Measurements from ENCODE around the gene BFAR.
A peak's percentile ranks its signal among the peaks of the same experiment; 100 is the strongest.
"Not testable (repeated sequence)": the region's sequence is repeated elsewhere in the genome, so short reads cannot be mapped to it uniquely, and the experiment has no call there.

Gene BFAR

GRCh38 chr16:14632693-14633569, at the start of gene BFAR:
TSS of gene BFAR (plus strand) at chr16:14632951. CDS start at chr16:14644347, 11,396 bp downstream.
- DNase-seq = peak; percentile 99

DNA sequence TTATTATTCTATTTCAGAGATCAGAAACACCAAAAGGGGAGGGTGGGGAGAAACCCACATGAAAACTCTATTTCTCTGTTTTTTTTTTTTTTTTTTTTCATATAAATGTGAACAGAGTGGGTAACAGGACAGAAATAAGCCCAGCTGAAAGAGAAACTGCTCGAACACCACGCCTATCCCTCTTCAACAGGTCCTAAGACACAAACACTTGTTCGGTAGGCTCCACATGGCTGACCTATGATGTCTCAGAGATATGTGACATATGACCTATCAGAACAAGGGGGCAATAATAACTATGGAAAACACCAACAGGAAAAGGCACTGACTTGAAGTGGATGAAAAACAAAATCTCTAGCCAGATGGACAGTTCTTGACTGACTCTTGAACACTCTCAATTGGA, 47.5 kb upstream of the BFAR start:
- no peak for DNase-seq

GRCh38 chr16:14586637-14587305, 46.0 kb upstream of the BFAR start:
- DNase-seq = no peak

DNA sequence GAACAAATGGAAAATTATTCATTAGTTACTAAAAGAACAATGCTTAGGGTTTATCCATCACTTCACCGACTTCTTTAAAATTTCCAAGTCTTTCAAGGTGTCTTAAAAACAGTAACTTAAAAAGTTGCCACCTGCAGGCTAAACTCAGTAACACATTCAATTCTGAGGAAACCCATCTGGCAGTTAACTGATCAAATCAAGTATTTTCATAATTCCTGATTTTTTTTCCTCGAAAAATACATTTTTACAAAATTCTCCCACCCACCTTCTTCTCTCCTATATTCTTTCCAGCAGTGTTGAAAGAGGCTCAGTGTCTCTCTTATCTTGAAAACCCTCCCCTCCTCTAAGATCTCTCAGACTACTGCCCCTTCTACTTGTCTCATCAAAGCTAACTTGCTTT, 32.6 kb upstream of the BFAR start:
- DNase-seq = no peak

- DNase-seq = no peak
Observed at GRCh38 chr16:14602443-14602963, 30.2 kb upstream of the BFAR start.

GRCh38 chr16:14606102-14606501, 26.6 kb upstream of the BFAR start:
- no peak for DNase-seq

DNA sequence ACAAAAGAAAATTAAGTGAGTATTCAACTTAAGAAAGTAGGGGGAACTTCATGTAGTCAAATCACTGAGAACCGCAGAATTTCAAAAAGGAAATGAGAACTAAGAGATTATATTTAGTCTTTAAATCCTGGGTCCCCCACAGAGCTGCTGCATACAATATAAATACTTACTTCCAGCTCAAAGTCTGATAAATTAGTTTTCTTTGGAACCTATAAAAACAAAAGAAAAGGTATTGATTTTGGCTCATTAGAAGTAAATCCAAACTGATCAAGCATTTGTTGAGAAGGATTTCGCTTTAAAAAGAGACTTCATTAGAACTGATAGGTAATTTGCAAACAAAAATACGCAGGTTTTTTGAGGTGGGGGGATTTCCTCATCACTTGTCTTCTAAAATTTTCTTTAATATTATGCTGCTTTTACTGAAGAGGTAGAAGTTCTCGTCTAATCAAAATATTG, 24.6 kb upstream of the BFAR start:
- no peak for DNase-seq

DNA sequence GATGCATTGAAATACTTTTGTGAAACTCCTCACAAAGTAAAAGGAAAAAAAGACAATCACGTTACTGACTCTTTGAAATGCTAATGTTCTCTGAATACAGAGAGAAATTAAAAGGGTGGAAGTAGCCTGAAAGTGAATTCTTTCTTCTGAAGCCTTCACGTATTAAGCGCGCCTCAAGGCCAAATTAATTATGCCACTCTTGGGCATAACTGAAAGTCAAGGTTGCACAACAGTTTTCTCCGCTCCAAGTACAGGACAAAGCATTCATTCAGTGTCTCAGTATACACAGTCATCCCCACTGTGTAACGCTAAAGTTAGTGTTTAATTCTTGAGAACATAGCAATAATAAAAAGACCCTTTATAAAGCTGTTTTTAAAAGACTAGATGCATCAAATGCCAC, 24.1 kb upstream of the BFAR start:
- no peak for DNase-seq

- no peak for DNase-seq
Observed at GRCh38 chr16:14609716-14610115, 23.0 kb upstream of the BFAR start.

- DNase-seq = no peak
Observed at GRCh38 chr16:14611660-14612059, 21.1 kb upstream of the BFAR start.

DNA sequence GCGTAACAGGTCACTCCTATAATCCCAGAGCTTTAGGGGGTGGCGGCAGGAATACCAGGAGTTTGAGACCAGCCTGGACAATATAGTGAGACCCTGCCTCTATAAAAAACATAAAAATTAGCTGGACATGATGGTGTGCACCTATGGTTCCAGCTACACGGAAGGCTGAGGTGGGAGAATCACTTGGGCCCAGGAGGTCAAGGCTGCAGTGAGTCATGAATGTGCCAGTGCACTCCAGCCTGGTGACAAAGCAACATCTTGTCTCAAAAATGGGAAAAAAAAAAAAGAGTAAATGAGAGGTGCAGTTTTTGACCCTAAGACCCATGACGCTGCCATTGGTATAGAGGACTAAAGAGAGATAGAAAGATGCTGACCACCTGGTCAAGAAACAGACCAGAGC, 18.8 kb upstream of the BFAR start:
- DNase-seq = no peak

DNA sequence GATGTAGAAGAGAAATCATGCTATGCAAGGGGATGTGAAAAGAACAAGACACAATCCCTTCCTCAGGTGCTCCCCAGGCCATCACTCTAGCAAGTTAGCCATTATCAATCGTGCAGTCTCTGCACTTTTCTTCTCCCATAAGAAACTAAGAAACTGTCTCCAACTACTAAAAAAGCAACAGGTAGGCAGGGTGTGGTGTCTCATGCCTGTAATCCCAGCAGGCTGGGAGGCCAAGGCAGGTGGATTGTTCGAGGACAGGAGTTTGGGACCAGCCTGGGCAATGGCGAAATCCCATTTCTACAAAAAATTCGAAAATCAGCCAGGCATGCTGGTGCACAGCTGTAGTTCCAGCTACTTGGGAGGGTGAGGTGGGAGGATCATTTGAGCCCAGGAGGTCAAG, 16.5 kb upstream of the BFAR start:
- no peak for DNase-seq

- no peak for DNase-seq
Observed at GRCh38 chr16:14618566-14618965, 14.2 kb upstream of the BFAR start.

GRCh38 chr16:14627078-14627477, 5.7 kb upstream of the BFAR start:
- no peak for DNase-seq

DNA sequence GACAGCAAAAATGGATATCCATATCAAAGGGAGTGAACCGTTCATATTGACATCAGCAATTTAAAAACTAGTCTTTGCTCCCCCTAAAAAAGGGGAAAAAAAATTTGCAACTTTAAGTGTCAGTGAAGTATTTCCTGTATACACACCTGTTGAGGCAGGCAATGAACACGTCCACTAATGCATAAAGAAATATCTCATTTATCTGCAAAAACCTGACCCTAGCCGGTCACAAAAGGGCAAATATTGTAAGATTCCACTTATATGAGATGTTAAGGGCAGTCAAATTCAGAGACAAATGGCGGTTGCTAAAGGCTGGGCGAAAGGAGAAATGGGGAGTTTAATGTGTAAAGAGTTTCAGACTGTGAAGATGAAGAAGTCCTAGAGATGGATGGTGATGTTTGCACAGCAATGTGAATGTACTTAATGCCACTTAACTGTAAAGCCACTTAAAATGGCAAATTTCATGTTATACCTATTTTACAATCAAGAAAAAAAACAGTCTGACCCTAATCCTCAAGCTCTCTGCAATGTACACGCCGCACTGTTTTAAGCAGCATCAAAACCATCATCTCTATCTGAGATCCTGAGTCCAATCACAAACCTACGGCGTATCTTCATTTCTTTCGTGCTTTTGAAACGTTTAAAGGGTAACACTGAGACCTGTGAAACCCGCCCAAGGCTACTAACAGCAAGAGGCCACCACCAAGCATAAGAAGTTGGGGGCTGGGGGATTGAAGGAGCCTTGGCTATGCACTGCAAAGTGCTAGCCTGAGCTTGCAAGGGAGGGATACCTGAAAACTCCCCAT, 3.7 kb upstream of the BFAR start:
- no peak for DNase-seq

DNA sequence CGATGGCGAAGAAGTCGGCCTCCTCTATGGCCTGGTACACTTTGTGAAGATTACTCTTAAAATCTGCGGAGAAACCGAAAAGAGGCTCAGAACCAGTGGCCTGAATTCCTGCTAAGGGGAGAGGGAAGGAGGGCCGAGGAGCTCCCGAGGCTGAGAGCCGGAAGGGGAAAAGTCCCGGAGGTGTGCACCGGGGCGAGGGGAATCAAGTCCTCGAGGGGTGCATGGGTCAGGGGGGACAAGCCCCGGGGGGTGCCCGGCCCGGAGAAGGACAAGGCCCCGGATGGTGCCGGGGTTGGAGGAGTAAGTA, 3.2 kb upstream of the BFAR start:
- DNase-seq = no peak

GRCh38 chr16:14629919-14630619, 2.7 kb upstream of the BFAR start, which contains the start of gene PARN:
TSS of gene PARN (minus strand) at chr16:14630260. CDS start at chr16:14630125, 135 bp downstream.
- DNase-seq = peak; percentile 98

DNA sequence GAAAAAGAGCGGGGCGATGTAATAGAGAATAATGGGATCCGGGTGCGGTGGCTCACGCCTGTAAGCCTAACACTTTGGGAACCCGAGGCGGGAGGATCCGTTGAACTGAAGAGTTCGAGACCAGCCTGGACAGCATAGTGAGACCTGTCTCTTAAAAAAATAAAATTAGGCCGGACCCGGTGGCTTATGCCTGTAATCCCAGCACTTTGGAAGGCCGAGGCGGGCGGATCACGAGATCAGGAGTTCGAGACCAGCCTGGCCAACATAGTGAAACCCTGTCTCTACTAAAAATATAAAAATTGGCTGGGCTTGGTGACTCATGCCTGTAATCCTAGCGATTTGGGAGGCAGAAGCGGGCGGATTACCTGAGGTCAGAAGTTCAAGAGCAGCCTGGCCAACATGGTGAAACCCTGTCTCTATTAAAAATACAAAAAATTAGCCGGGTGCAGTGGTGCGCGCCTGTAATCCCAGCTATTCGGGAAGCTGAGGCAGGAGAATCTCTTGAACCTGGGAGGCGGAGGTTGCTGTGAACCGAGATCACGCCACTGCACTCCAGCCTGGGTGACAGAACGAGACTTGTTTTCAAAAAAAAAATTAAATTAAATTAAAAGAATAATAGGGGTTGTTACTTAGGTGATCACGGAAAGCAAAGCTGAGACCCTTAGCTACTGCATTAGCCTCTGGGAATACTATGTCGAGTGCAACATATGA, 2.0 kb upstream of the BFAR start:
- DNase-seq = not testable (repeated sequence)

GRCh38 chr16:14634389-14634725, 1.6 kb downstream of the BFAR start:
- no peak for DNase-seq

DNA sequence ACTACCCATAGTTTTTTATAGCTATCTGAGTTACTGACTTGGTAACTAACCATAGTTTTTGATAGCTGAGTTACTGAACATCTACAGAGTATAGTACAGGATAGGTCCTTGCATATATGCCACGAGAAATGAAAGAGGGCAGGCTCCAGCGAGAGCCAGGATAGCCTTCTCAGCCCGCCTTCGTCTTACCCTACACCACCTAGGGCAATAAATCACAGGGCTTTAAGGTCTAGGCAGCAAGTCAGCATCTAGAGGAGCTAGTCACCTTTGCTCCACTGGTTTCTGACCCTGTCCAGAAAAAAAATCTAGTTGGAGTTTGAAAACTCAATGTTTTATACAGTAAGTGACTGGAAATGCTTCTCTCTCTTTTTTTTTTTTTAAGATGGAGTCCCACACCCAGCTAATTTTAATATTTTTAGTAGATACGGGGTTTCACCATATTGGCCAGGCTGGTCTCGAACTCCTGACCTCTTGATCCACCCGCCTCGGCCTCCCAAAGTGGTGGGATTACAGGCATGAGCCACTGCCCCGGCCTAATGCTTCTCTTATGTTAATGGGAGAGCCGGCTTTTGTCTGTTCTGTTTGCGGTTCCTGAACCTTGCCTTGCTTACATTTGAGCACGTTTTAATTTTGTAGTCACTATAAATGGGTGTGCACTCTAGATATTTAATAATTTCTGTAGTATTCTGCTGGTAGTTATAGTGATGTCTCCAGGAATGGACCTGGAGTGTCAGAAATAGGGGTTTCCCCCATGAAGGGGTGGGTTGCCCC, 2.8 kb downstream of the BFAR start:
- DNase-seq = no peak

Data from activated CD4-positive, alpha-beta T cell treated with anti-CD3 and anti-CD28 coated beads, Interleukin-2, amount 50 U/mL, for 1 hour (primary cell).